Measurements from ENCODE around the gene TRNAU1AP. TPM values are rescaled to one million over a fixed set of nuclear protein-coding genes. Genes with fewer than 3 reads are reported as not detected.
A peak's percentile ranks its signal among the peaks of the same experiment; 100 is the strongest.

TRNAU1AP gene
- total and polyA plus RNA-seq, 2 of the 13 experiments (the other 11 are each of a cell fraction or from before 2014, with no cell fraction given) = 29.0 to 42.9 TPM

GRCh38 chr1:28505406-28506187 lies 47.3 kb upstream of the TRNAU1AP start, which contains the start of gene RCC1 (continued):
- TF ChIP-seq PITX1 (CRISPR knock-in tag; IDR thresholded peaks at IDR 0.05) (0 out of 2 replicates have a peak, but pooled peaks have one; percentile 49), HOXA5 (CRISPR knock-in tag; IDR thresholded peaks at IDR 0.05) (no peak), RARA (CRISPR knock-in tag; IDR thresholded peaks at IDR 0.05) (no peak; the same call in 1 of the 2 replicates), ZNF792 (CRISPR knock-in tag; IDR thresholded peaks at IDR 0.05) (peak; percentile 7; the same call in 1 of the 2 replicates), FOXM1 (CRISPR knock-in tag; IDR thresholded peaks at IDR 0.05) (no peak), TGIF2 (CRISPR knock-in tag; IDR thresholded peaks at IDR 0.05) (peak; percentile 73), CCAR2 (optimal IDR thresholded peaks at IDR 0.05; ENCODE audit: low read depth, low read length) (no peak), ZNF773 (CRISPR knock-in tag; IDR thresholded peaks at IDR 0.05; ENCODE audit: borderline replicate concordance) (no peak), HMGA1 (CRISPR knock-in tag; conservative IDR thresholded peaks at IDR 0.05) (no peak), ZNF879 (CRISPR knock-in tag; IDR thresholded peaks at IDR 0.05) (no peak), PHF20 (CRISPR knock-in tag; IDR thresholded peaks at IDR 0.05) (peak; percentile 62; the same call in 1 of the 2 replicates), ETV5 (CRISPR knock-in tag; IDR thresholded peaks at IDR 0.05; ENCODE audit: borderline replicate concordance) (no peak; the same call in 1 of the 2 replicates), PRDM4 (CRISPR knock-in tag; IDR thresholded peaks at IDR 0.05; ENCODE audit: borderline replicate concordance) (no peak), ZNF569 (CRISPR knock-in tag; IDR thresholded peaks at IDR 0.05; ENCODE audit: borderline replicate concordance) (no peak), ZNF737 (CRISPR knock-in tag; IDR thresholded peaks at IDR 0.05; ENCODE audit: borderline replicate concordance) (no peak), SMARCE1 (IDR thresholded peaks at IDR 0.05; ENCODE audit: borderline replicate concordance) (no peak), EHMT2 (IDR thresholded peaks at IDR 0.05; ENCODE audit: borderline replicate concordance, low read depth, low read length) (no peak)
- TF ChIP-seq, protein P1, sequence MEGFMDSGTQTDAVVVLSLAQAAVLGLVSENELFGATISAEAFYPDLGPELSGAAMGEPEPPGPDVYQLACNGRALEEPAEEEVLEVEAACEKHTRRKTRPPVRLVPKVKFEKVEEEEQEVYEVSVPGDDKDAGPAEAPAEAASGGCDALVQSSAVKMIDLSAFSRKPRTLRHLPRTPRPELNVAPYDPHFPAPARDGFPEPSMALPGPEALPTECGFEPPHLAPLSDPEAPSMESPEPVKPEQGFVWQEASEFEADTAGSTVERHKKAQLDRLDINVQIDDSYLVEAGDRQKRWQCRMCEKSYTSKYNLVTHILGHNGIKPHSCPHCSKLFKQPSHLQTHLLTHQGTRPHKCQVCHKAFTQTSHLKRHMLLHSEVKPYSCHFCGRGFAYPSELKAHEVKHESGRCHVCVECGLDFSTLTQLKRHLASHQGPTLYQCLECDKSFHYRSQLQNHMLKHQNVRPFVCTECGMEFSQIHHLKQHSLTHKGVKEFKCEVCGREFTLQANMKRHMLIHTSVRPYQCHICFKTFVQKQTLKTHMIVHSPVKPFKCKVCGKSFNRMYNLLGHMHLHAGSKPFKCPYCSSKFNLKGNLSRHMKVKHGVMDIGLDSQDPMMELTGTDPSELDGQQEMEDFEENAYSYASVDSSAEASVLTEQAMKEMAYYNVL (CRISPR knock-in tag; IDR thresholded peaks at IDR 0.05; ENCODE audit: borderline replicate concordance) = no peak; the same call in 1 of the 2 replicates
- TF ChIP-seq, protein P2, sequence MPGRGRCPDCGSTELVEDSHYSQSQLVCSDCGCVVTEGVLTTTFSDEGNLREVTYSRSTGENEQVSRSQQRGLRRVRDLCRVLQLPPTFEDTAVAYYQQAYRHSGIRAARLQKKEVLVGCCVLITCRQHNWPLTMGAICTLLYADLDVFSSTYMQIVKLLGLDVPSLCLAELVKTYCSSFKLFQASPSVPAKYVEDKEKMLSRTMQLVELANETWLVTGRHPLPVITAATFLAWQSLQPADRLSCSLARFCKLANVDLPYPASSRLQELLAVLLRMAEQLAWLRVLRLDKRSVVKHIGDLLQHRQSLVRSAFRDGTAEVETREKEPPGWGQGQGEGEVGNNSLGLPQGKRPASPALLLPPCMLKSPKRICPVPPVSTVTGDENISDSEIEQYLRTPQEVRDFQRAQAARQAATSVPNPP (CRISPR knock-in tag; IDR thresholded peaks at IDR 0.05) = no peak
